Uterus (tissue), 4 donors: Measurements from ENCODE around the gene PKNOX2. TPM values are rescaled to one million over a fixed set of nuclear protein-coding genes. Genes with fewer than 3 reads are reported as not detected.

ENCODE experiments used
- DNase-seq, 2 donors: peaks; one replicate each; pipeline ENCODE4 v3.0.0-alpha.2; 2019 to 2020
- H3K27ac ChIP-seq, 2 donors: fragments of 200-600 bp; sonication (generic); 1 replicate in 1 of 2; 2 replicates in 1 of 2; pipeline ENCODE4 v1.5.1; 2016 to 2018
- H3K27me3 ChIP-seq, 2 donors: fragments of 200-600 bp; sonication (generic); one replicate each; pipeline ENCODE4 v1.5.1; 2018 to 2019; ENCODE audit warnings: control low read depth in 1 of 2
- H3K36me3 ChIP-seq, 2 donors: fragments of 200-600 bp; sonication (generic); one replicate each; pipeline ENCODE4 v1.5.1; 2019; ENCODE audit warnings: control low read depth in 1 of 2
- H3K4me1 ChIP-seq, 2 donors: fragments of 200-600 bp; sonication (generic); one replicate each; pipeline ENCODE4 v1.5.1; 2018 to 2019; ENCODE audit warnings: control low read depth in 1 of 2
- H3K4me3 ChIP-seq, 2 donors: fragments of 200-600 bp; sonication (generic); 1 replicate in 1 of 2; 2 replicates in 1 of 2; pipeline ENCODE4 v1.5.1; 2018 to 2019; ENCODE audit warnings: mild to moderate bottlenecking in 1 of 2
- H3K9me3 ChIP-seq, 2 donors: fragments of 200-600 bp; sonication (generic); one replicate each; pipeline ENCODE4 v1.5.1; 2019; ENCODE audit warnings: control low read depth in 1 of 2
- POLR2A ChIP-seq, 2 donors: fragments of 450-650 bp; IDR thresholded peaks; one replicate each; pipeline ENCODE4 v1.6.1; 2016; ENCODE audit warnings: antibody characterized with exemption in 2 of 2, mild to moderate bottlenecking in 1 of 2, moderate library complexity in 1 of 2
- intact Hi-C: fragments of 100-400 bp; cut with DNase I; formaldehyde crosslinking; loops from one replicate; pipeline ENCODE4 v1.15.1; 2023; ENCODE audit warnings: low total_unique reads
- total RNA-seq, 4 donors: library from RNA; depleted of rRNA in 3 of 4; stranded (reverse); fragments of >200 nt in 3 of 4; gene quantifications; one replicate each; pipeline versions ENCODE4 v1.1.0 to v1.2.4, GENCODE V29; 2014 to 2023
- TF ChIP-seq, protein P1 (sequence below), 4 experiments: fragments of 200-600 bp in 2 of 4; fragments of 450-650 bp in 2 of 4; sonication (generic) in 2 of 4; IDR thresholded peaks; one replicate each; pipeline ENCODE4 v1.5.1; 2016 to 2019; ENCODE audit warnings: antibody characterized with exemption in 4 of 4, mild to moderate bottlenecking in 2 of 4, moderate library complexity in 1 of 4
- donor health status: DM: yes; HTN: yes; CAD: no.

The PKNOX2 gene
- total RNA-seq, 4 donors from 2014 or later: 0.29 to 22.7 (median 3.3) TPM

- Histone ChIP-seq H3K4me1 (peaks cover 0 to 6% of the 10 kb centered on the region in 2 donors), H3K36me3 (no peaks in the 10 kb centered on the region), H3K27me3 (no peaks in the 10 kb centered on the region), H3K9me3 (no peaks in the 10 kb centered on the region), H3K4me3 (no peak overlapping the region), H3K27ac (no peak overlapping the region)
- DNase-seq: no peak
- no peak for TF ChIP-seq POLR2A (IDR thresholded peaks at IDR 0.05)
- TF ChIP-seq, protein P1, sequence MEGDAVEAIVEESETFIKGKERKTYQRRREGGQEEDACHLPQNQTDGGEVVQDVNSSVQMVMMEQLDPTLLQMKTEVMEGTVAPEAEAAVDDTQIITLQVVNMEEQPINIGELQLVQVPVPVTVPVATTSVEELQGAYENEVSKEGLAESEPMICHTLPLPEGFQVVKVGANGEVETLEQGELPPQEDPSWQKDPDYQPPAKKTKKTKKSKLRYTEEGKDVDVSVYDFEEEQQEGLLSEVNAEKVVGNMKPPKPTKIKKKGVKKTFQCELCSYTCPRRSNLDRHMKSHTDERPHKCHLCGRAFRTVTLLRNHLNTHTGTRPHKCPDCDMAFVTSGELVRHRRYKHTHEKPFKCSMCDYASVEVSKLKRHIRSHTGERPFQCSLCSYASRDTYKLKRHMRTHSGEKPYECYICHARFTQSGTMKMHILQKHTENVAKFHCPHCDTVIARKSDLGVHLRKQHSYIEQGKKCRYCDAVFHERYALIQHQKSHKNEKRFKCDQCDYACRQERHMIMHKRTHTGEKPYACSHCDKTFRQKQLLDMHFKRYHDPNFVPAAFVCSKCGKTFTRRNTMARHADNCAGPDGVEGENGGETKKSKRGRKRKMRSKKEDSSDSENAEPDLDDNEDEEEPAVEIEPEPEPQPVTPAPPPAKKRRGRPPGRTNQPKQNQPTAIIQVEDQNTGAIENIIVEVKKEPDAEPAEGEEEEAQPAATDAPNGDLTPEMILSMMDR (IDR thresholded peaks at IDR 0.05): no peak
- intact Hi-C loops: no loop called here
These were observed 45.5 kb downstream of the PKNOX2 start for GRCh38 chr11:125210066-125210465.

DNA sequence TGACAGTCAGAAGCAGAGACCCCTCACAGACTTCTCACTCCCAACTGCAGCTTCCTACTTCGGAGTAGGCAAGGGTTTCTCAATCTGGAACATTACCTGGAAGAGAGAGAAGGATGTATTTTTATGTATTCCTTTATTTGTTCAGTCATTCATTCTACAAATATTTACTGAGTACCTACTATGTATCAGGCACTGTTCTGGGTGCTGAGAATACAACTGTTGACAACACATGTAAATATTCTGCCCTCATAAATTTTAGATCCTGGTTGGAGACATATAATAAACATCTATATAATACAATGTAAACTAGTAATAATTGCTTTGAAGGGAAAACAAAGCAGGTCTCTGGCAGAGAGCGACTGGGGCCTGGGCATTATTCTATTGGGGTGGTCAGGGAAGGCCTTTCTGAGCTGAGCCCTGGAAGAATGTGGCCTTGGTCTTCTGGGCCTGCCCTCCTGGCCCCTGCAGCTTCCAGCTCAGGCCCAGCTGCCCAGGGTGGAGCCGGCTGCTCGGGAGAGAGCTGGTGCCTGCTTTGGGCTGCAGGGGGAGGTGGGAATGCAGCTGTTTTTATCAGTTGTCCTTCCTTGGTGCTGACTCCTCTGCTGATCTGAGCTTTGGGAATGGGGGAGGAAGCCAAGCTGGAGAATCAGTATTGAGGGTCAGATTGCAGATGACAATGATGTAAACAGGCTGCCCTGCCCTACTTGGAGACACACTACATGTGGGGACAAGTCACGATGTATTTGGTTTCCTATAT, 46.8 kb downstream of the PKNOX2 start:
- H3K4me1 ChIP-seq: peaks cover 0 to 8% of the 10 kb centered on the region in 2 donors
- no peak for TF ChIP-seq POLR2A (IDR thresholded peaks at IDR 0.05)
- TF ChIP-seq, protein P1 (IDR thresholded peaks at IDR 0.05): no peak
- peak overlapping the region in 1 of 2 donors; percentile 53 for H3K27ac ChIP-seq
- no peaks in the 10 kb centered on the region for H3K36me3 ChIP-seq
- H3K27me3 ChIP-seq: no peaks in the 10 kb centered on the region
- DNase-seq: no peak
- H3K4me3 ChIP-seq: no peak overlapping the region
- H3K9me3 ChIP-seq: no peaks in the 10 kb centered on the region
- intact Hi-C loops: no loop called here

GRCh38 chr11:125211948-125212340, 47.4 kb downstream of the PKNOX2 start:
- no peak overlapping the region for H3K4me3 ChIP-seq
- H3K27ac ChIP-seq: peak overlapping the region in 1 of 2 donors; percentile 53
- no peaks in the 10 kb centered on the region for H3K27me3 ChIP-seq
- no peak for DNase-seq
- H3K9me3 ChIP-seq: no peaks in the 10 kb centered on the region
- no peaks in the 10 kb centered on the region for H3K36me3 ChIP-seq
- peaks cover 0 to 8% of the 10 kb centered on the region in 2 donors for H3K4me1 ChIP-seq
- TF ChIP-seq POLR2A (IDR thresholded peaks at IDR 0.05): no peak
- TF ChIP-seq, protein P1 (IDR thresholded peaks at IDR 0.05): no peak
- intact Hi-C loops: no loop called here

- TF ChIP-seq, protein P1 (IDR thresholded peaks at IDR 0.05): no peak
- TF ChIP-seq POLR2A (IDR thresholded peaks at IDR 0.05): no peak
These were observed 50.3 kb downstream of the PKNOX2 start for GRCh38 chr11:125214601-125215565.

More at GRCh38 chr11:125214601-125215565, 50.3 kb downstream of the PKNOX2 start:
- intact Hi-C loops: no loop called here
- Histone ChIP-seq H3K4me3 (no peak overlapping the region), H3K9me3 (no peaks in the 10 kb centered on the region), H3K27me3 (no peaks in the 10 kb centered on the region), H3K27ac (peak overlapping the region; percentile 68 to 76), H3K4me1 (peaks cover 0 to 8% of the 10 kb centered on the region in 2 donors), H3K36me3 (no peaks in the 10 kb centered on the region)
- peak; percentile 49 to 59 for DNase-seq
